ENCODE measurements around the gene DPP6.

The DPP6 gene

GRCh38 chr7:154343778-154344412 lies 291.7 kb downstream of the DPP6 start:
- TF ChIP-seq, protein P1, sequence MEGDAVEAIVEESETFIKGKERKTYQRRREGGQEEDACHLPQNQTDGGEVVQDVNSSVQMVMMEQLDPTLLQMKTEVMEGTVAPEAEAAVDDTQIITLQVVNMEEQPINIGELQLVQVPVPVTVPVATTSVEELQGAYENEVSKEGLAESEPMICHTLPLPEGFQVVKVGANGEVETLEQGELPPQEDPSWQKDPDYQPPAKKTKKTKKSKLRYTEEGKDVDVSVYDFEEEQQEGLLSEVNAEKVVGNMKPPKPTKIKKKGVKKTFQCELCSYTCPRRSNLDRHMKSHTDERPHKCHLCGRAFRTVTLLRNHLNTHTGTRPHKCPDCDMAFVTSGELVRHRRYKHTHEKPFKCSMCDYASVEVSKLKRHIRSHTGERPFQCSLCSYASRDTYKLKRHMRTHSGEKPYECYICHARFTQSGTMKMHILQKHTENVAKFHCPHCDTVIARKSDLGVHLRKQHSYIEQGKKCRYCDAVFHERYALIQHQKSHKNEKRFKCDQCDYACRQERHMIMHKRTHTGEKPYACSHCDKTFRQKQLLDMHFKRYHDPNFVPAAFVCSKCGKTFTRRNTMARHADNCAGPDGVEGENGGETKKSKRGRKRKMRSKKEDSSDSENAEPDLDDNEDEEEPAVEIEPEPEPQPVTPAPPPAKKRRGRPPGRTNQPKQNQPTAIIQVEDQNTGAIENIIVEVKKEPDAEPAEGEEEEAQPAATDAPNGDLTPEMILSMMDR (IDR thresholded peaks at IDR 0.05), result no peak

DNA sequence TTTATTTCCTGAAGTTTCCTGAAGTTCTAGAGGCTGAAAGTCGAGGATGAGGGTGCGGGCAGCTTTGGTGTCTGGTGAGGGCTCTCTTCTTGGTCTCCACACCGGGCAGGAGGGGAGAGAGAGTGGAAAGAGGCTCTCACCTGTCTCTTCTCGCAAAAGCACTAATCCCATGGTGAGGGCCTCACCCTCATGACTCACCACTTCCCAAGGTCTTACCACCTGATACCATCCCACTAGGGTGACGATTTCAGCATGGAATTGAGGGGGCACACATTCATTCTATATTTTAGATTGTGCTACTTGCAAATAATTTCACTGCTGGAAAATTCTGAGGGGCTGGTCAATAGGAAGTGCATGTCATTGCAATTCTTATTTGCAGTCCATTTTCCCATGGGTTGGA lies 292.9 kb downstream of the DPP6 start:
- Histone ChIP-seq H3K27ac (no peak overlapping the region), H3K4me3 (no peak overlapping the region)
- no peak for DNase-seq (ENCODE audit: low spot score)
- TF ChIP-seq, protein P1 (IDR thresholded peaks at IDR 0.05), result no peak

More at GRCh38 chr7:154343778-154344412, 291.7 kb downstream of the DPP6 start:
- no peak for DNase-seq (ENCODE audit: low spot score)
- no peak overlapping the region for H3K27ac ChIP-seq
- no peak overlapping the region for H3K4me3 ChIP-seq

- TF ChIP-seq, protein P1 (IDR thresholded peaks at IDR 0.05), result no peak
- no peak overlapping the region for H3K27ac ChIP-seq
- no peak overlapping the region for H3K4me3 ChIP-seq
- no peak for DNase-seq (ENCODE audit: low spot score)
These were observed 295.6 kb downstream of the DPP6 start for GRCh38 chr7:154347700-154348266.

- H3K27ac ChIP-seq, result no peak overlapping the region
- no peak overlapping the region for H3K4me3 ChIP-seq
- TF ChIP-seq, protein P1 (IDR thresholded peaks at IDR 0.05), result no peak
- no peak for DNase-seq (ENCODE audit: low spot score)
These were observed 298.7 kb downstream of the DPP6 start for GRCh38 chr7:154350892-154351291.

DNA sequence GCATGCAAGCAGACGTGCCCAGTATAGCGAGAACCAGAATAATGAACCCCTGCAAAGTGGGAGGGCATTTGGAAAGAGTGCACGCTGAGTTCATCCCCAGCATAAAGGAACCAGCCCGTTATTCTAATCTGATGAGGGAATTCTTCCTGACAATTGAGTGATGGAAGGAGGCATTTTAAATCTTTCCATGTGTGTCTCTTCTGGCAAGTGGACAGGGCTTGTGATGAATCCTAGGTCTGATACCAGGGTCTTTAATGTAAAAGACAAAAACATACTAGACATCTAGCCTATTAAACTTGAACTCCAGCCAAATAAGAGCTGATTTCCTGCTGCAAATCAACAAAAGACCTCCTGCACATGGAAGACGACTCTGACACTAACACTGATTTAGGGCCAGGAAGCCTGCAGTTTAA lies 301.2 kb downstream of the DPP6 start:
- DNase-seq (ENCODE audit: low spot score), result no peak
- TF ChIP-seq, protein P1 (IDR thresholded peaks at IDR 0.05), result no peak
- Histone ChIP-seq H3K4me3 (no peak overlapping the region), H3K27ac (no peak overlapping the region)

GRCh38 chr7:154364170-154364569 lies 312.0 kb downstream of the DPP6 start:
- H3K4me3 ChIP-seq, result no peak overlapping the region
- H3K27ac ChIP-seq, result no peak overlapping the region
- no peak for DNase-seq (ENCODE audit: low spot score)
- TF ChIP-seq, protein P1 (IDR thresholded peaks at IDR 0.05), result no peak

- Histone ChIP-seq H3K4me3 (no peak overlapping the region), H3K27ac (no peak overlapping the region)
- no peak for DNase-seq (ENCODE audit: low spot score)
- TF ChIP-seq, protein P1 (IDR thresholded peaks at IDR 0.05), result no peak
These were observed 319.2 kb downstream of the DPP6 start for GRCh38 chr7:154371424-154371823.

All from coronary artery (tissue), 2 donors.